H9 (cell line): ENCODE results near the gene TM4SF5. TPM values are rescaled to one million over a fixed set of nuclear protein-coding genes. Genes with fewer than 3 reads are reported as not detected.

Experiments used
- DNase-seq: peaks from one replicate; pipeline ENCODE4 v3.0.0-alpha.2; 2017
- H2AFZ ChIP-seq: one replicate; pipeline ENCODE4 v1.6.1; 2013; ENCODE audit warnings: mild to moderate bottlenecking, low read length, control low read depth, moderate library complexity
- H2AK5ac ChIP-seq: 2 replicates; pipeline ENCODE4 v1.6.1; 2013; ENCODE audit warnings: low read length, control low read depth, mixed read lengths; ENCODE audit not compliant: insufficient read length
- H2BK120ac ChIP-seq: one replicate; pipeline ENCODE4 v1.6.1; 2013; ENCODE audit warnings: low read depth, mild to moderate bottlenecking, low read length, control low read depth, inconsistent platforms; ENCODE audit not compliant: poor library complexity, severe bottlenecking
- H2BK12ac ChIP-seq: 2 replicates; pipeline ENCODE4 v1.6.1; 2013; ENCODE audit warnings: low read length, control low read depth, mixed read lengths, low read depth; ENCODE audit not compliant: insufficient read length
- H2BK15ac ChIP-seq: 2 replicates; pipeline ENCODE4 v1.6.1; 2013; ENCODE audit warnings: low read depth, low read length, control low read depth
- H2BK20ac ChIP-seq: one replicate; pipeline ENCODE4 v1.6.1; 2013; ENCODE audit warnings: low read depth, mild to moderate bottlenecking, low read length, control low read depth, inconsistent platforms; ENCODE audit not compliant: poor library complexity, severe bottlenecking
- H2BK5ac ChIP-seq: 2 replicates; pipeline ENCODE4 v1.6.1; 2013; ENCODE audit warnings: low read length, control low read depth, mixed read lengths; ENCODE audit not compliant: insufficient read length
- H3K14ac ChIP-seq: 2 replicates; pipeline ENCODE4 v1.6.1; 2013; ENCODE audit warnings: low read length, control low read depth; ENCODE audit not compliant: insufficient read depth
- H3K18ac ChIP-seq: 2 replicates; pipeline ENCODE4 v1.6.1; 2013; ENCODE audit warnings: low read depth, mild to moderate bottlenecking, mixed read lengths, low read length, control low read depth; ENCODE audit not compliant: insufficient read length
- H3K23ac ChIP-seq: 2 replicates; pipeline ENCODE4 v1.6.1; 2013; ENCODE audit warnings: low read length, control low read depth, mixed read lengths, low read depth; ENCODE audit not compliant: insufficient read length
- H3K23me2 ChIP-seq: 2 replicates; pipeline ENCODE4 v1.6.1; 2013; ENCODE audit warnings: low read depth, mild to moderate bottlenecking, mixed read lengths, low read length, control low read depth; ENCODE audit not compliant: insufficient read length, poor library complexity, severe bottlenecking
- H3K27ac ChIP-seq: 2 replicates; pipeline ENCODE4 v1.5.1; 2013; ENCODE audit warnings: low read length, control low read depth, mixed read lengths, low read depth; ENCODE audit not compliant: insufficient read length
- H3K27me3 ChIP-seq: 2 replicates; pipeline ENCODE4 v1.6.1; 2013; ENCODE audit warnings: low read length, control low read depth, inconsistent platforms; ENCODE audit not compliant: insufficient read depth
- H3K4ac ChIP-seq: 2 replicates; pipeline ENCODE4 v1.6.1; 2013; ENCODE audit warnings: low read depth, mild to moderate bottlenecking, control low read depth, inconsistent platforms, low read length, moderate library complexity
- H3K4me1 ChIP-seq: 2 replicates; pipeline ENCODE4 v1.6.1; 2013; ENCODE audit warnings: low read length, control low read depth, inconsistent platforms; ENCODE audit not compliant: insufficient read depth
- H3K4me2 ChIP-seq: 2 replicates; pipeline ENCODE4 v1.6.1; 2013; ENCODE audit warnings: low read length, control low read depth, mixed read lengths; ENCODE audit not compliant: insufficient read length, insufficient read depth
- H3K56ac ChIP-seq: 2 replicates; pipeline ENCODE4 v1.6.1; 2013; ENCODE audit warnings: low read depth, mild to moderate bottlenecking, mixed read lengths, low read length, control low read depth; ENCODE audit not compliant: insufficient read length
- H3K79me1 ChIP-seq: 2 replicates; pipeline ENCODE4 v1.6.1; 2013; ENCODE audit warnings: low read depth, mild to moderate bottlenecking, moderate library complexity, low read length, control low read depth, inconsistent platforms; ENCODE audit not compliant: insufficient read depth, poor library complexity, severe bottlenecking
- H3K79me2 ChIP-seq: 2 replicates; pipeline ENCODE4 v1.6.1; 2013; ENCODE audit warnings: low read length, control low read depth, inconsistent platforms; ENCODE audit not compliant: insufficient read depth
- H3K9ac ChIP-seq: 2 replicates; pipeline ENCODE4 v1.6.1; 2013; ENCODE audit warnings: low read length, control low read depth, mixed read lengths; ENCODE audit not compliant: insufficient read length; ENCODE audit errors: extremely low read depth
- H3K9me3 ChIP-seq: one replicate; pipeline ENCODE4 v1.6.1; 2013; ENCODE audit warnings: low read depth, low read length, inconsistent platforms; ENCODE audit not compliant: control insufficient read depth
- H3T11ph ChIP-seq: one replicate; pipeline ENCODE4 v1.6.1; 2013; ENCODE audit warnings: mild to moderate bottlenecking, low read length, control low read depth, inconsistent platforms
- H4K20me1 ChIP-seq: one replicate; pipeline ENCODE4 v1.6.1; 2013; ENCODE audit not compliant: control insufficient read depth, insufficient read length, insufficient read depth
- H4K5ac ChIP-seq: 2 replicates; pipeline ENCODE4 v1.6.1; 2013; ENCODE audit warnings: low read depth, mild to moderate bottlenecking, mixed read lengths, low read length, control low read depth; ENCODE audit not compliant: insufficient read length
- H4K8ac ChIP-seq: replicated peaks from 2 replicates; pipeline ENCODE4 v1.6.1; 2013; ENCODE audit warnings: low read length, control low read depth, mixed read lengths, low read depth; ENCODE audit not compliant: insufficient read length
- H4K91ac ChIP-seq: 2 replicates; pipeline ENCODE4 v1.6.1; 2013; ENCODE audit warnings: low read depth, mild to moderate bottlenecking, moderate library complexity, mixed read lengths, low read length, control low read depth; ENCODE audit not compliant: insufficient read length
- H3K27ac Mint-ChIP-seq, 3 experiments: 2 replicates in 2 of 3; 3 replicates in 1 of 3; pipeline ENCODE4 v1.8.0; 2020 to 2021; ENCODE audit warnings: mixed read lengths in 3 of 3, mild to moderate bottlenecking in 1 of 3, moderate library complexity in 1 of 3
- H3K27me3 Mint-ChIP-seq: 2 replicates; pipeline ENCODE4 v1.8.0; 2021; ENCODE audit warnings: low read depth, mild to moderate bottlenecking, moderate library complexity, mixed read lengths
- H3K36me3 Mint-ChIP-seq, 3 experiments: 2 replicates in 2 of 3; 3 replicates in 1 of 3; pipeline ENCODE4 v1.8.0; 2020 to 2021; ENCODE audit warnings: low read depth in 3 of 3, mixed read lengths in 3 of 3; ENCODE audit not compliant: insufficient read depth in 1 of 3
- H3K4me1 Mint-ChIP-seq, 2 experiments: 2 replicates each; pipeline ENCODE4 v1.8.0; 2020; ENCODE audit warnings: mixed read lengths in 2 of 2
- H3K4me3 Mint-ChIP-seq, 2 experiments: 2 replicates in 1 of 2; 3 replicates in 1 of 2; pipeline ENCODE4 v1.8.0; 2020 to 2021; ENCODE audit warnings: mild to moderate bottlenecking in 2 of 2, mixed read lengths in 2 of 2, moderate library complexity in 1 of 2
- H3K9me3 Mint-ChIP-seq, 2 experiments: 2 replicates in 1 of 2; 3 replicates in 1 of 2; pipeline ENCODE4 v1.8.0; 2020; ENCODE audit warnings: mild to moderate bottlenecking in 2 of 2, mixed read lengths in 2 of 2, moderate library complexity in 1 of 2
- WGBS: extraction: QIAGEN DNeasy Blood & Tissue Kit; methylation state at CpG from one replicate; pipeline ENCODE4 v1.1.7; 2013; ENCODE audit warnings: missing lambda C conversion rate, low lambda C conversion rate, mixed read lengths; ENCODE audit not compliant: insufficient read length; ENCODE audit errors: extremely low coverage; 5-methylcytosine and 5-hydroxymethylcytosine counted together
- total RNA-seq: library from RNA; stranded (reverse); gene quantifications from 2 replicates; pipeline ENCODE4 v1.2.1, GENCODE V29; 2021
- TF ChIP-seq, protein P1 (sequence below): fragments of 200-600 bp; sonication (generic); conservative IDR thresholded peaks from 3 replicates; pipeline ENCODE4 v1.8.0; 2021; ENCODE audit warnings: antibody characterized with exemption, mild to moderate bottlenecking

Gene TM4SF5
- total RNA-seq, 1 experiment from 2014 or later, result not detected

DNA sequence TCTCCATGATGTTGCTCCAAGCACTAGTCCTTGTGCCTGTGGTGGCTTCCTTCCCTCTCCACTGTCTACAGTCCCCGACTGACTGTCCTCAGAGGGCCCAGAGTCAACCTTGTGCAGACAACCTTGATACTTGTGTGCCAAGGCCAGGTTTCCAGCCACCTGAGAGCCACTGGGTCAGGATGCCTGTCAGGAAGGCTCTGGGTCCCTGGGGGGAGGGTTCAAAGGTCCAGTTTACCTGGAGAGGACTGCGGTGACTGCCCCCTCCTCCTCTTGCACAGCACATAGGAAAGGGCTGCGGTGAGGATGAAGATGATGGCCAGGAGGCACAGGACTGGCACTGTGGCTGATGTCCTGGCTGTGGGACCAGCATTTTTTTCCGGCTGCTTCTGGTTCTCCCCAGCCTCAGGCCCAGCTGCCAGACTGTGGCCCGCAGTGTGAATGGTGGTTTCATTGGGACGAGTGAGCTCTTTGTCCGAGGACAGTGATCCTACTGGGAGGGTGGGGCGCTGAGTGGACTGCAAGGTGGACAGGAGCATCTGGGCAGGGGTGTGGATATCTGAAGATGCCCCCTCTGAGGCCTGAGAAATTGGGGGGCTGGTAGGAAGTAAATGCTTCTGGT lies 36.7 kb upstream of the TM4SF5 start:
- peaks cover 49% of the 10 kb centered on the region for H3K27me3 Mint-ChIP-seq
- WGBS, result no CpG with 5 or more reads among the region's 8 CpGs
- H3K9ac ChIP-seq, result no peak overlapping the region

More for the DNA sequence above, 36.7 kb upstream of the TM4SF5 start:
- H3K9me3 Mint-ChIP-seq, result no peaks in the 10 kb centered on the region; a peak in 1 of 5 replicates
- H3K9me3 ChIP-seq, result no peaks in the 10 kb centered on the region
- H2BK12ac ChIP-seq, result no peak overlapping the region
- peaks cover 18% of the 10 kb centered on the region for H3K27me3 ChIP-seq
- no peak overlapping the region for H4K91ac ChIP-seq
- H2AFZ ChIP-seq, result no peak overlapping the region
- H3K27ac ChIP-seq, result no peak overlapping the region
- H3K4me3 Mint-ChIP-seq, result no peak overlapping the region
- TF ChIP-seq, protein P1, sequence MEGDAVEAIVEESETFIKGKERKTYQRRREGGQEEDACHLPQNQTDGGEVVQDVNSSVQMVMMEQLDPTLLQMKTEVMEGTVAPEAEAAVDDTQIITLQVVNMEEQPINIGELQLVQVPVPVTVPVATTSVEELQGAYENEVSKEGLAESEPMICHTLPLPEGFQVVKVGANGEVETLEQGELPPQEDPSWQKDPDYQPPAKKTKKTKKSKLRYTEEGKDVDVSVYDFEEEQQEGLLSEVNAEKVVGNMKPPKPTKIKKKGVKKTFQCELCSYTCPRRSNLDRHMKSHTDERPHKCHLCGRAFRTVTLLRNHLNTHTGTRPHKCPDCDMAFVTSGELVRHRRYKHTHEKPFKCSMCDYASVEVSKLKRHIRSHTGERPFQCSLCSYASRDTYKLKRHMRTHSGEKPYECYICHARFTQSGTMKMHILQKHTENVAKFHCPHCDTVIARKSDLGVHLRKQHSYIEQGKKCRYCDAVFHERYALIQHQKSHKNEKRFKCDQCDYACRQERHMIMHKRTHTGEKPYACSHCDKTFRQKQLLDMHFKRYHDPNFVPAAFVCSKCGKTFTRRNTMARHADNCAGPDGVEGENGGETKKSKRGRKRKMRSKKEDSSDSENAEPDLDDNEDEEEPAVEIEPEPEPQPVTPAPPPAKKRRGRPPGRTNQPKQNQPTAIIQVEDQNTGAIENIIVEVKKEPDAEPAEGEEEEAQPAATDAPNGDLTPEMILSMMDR, result no peak
- H2BK5ac ChIP-seq, result no peak overlapping the region
- no peak overlapping the region for H3K18ac ChIP-seq
- H2BK120ac ChIP-seq, result no peak overlapping the region
- no peak overlapping the region for H3K4ac ChIP-seq
- H3K23ac ChIP-seq, result no peak overlapping the region
- H2AK5ac ChIP-seq, result no peak overlapping the region
- H3K79me1 ChIP-seq, result no peaks in the 10 kb centered on the region
- H4K8ac ChIP-seq, result no peak overlapping the region
- no peak overlapping the region for H4K5ac ChIP-seq
- H3K14ac ChIP-seq, result no peak overlapping the region
- H4K20me1 ChIP-seq, result no peaks in the 10 kb centered on the region
- H3K36me3 Mint-ChIP-seq, result peaks cover 0 to 9% (median 0%) of the 10 kb centered on the region in 3 experiments; a peak in 2 of 7 replicates
- no peak overlapping the region for H3K27ac Mint-ChIP-seq
- no peak overlapping the region for H2BK15ac ChIP-seq
- H3K4me1 ChIP-seq, result no peaks in the 10 kb centered on the region
- H2BK20ac ChIP-seq, result no peak overlapping the region
- no peak overlapping the region for H3K56ac ChIP-seq
- no peak for DNase-seq
- peaks cover 10 to 16% of the 10 kb centered on the region in 2 experiments for H3K4me1 Mint-ChIP-seq
- H3K4me2 ChIP-seq, result no peak overlapping the region
- H3T11ph ChIP-seq, result no peak overlapping the region
- peaks cover 18% of the 10 kb centered on the region for H3K23me2 ChIP-seq
- no peaks in the 10 kb centered on the region for H3K79me2 ChIP-seq
